ENCODE data around the gene PHACTR1.
"Not testable (repeated sequence)": the region's sequence is repeated elsewhere in the genome, so short reads cannot be mapped to it uniquely, and the experiment has no call there.

The PHACTR1 gene

GRCh38 chr6:12911427-12911826 is 194.9 kb downstream of the PHACTR1 start:
- DNase-seq, result no peak

- DNase-seq, result no peak
These were observed 196.6 kb downstream of the PHACTR1 start for GRCh38 chr6:12913201-12913600.

GRCh38 chr6:12916006-12916405 is 199.4 kb downstream of the PHACTR1 start:
- no peak for DNase-seq

GRCh38 chr6:12916420-12917136 is 200.0 kb downstream of the PHACTR1 start:
- DNase-seq, result no peak

- no peak for DNase-seq
These were observed 204.9 kb downstream of the PHACTR1 start for GRCh38 chr6:12921467-12921866.

- DNase-seq, result no peak
These were observed 207.2 kb downstream of the PHACTR1 start for GRCh38 chr6:12923644-12924235.

GRCh38 chr6:12924911-12925310 is 208.3 kb downstream of the PHACTR1 start:
- DNase-seq, result no peak

GRCh38 chr6:12927746-12928145 is 211.2 kb downstream of the PHACTR1 start:
- no peak for DNase-seq

- no peak for DNase-seq
These were observed 213.1 kb downstream of the PHACTR1 start for GRCh38 chr6:12929678-12930077.

GRCh38 chr6:12931639-12932038 is 215.1 kb downstream of the PHACTR1 start:
- no peak for DNase-seq

GRCh38 chr6:12935637-12936036 is 219.1 kb downstream of the PHACTR1 start:
- DNase-seq, result no peak

GRCh38 chr6:12937971-12938370 is 221.4 kb downstream of the PHACTR1 start:
- DNase-seq, result no peak

- DNase-seq, result no peak
These were observed 222.7 kb downstream of the PHACTR1 start for GRCh38 chr6:12939314-12939713.

GRCh38 chr6:12941422-12941821 is 224.9 kb downstream of the PHACTR1 start:
- DNase-seq, result no peak

- no peak for DNase-seq
These were observed 227.0 kb downstream of the PHACTR1 start for GRCh38 chr6:12943549-12943948.

- DNase-seq, result no peak
These were observed 227.4 kb downstream of the PHACTR1 start for GRCh38 chr6:12944001-12944400.

GRCh38 chr6:12944528-12944927 is 228.0 kb downstream of the PHACTR1 start:
- DNase-seq, result not testable (repeated sequence)

- DNase-seq, result no peak
These were observed 230.7 kb downstream of the PHACTR1 start for GRCh38 chr6:12947151-12947871.

- no peak for DNase-seq
These were observed 231.4 kb downstream of the PHACTR1 start for GRCh38 chr6:12947967-12948366.

GRCh38 chr6:12950976-12951375 is 234.4 kb downstream of the PHACTR1 start:
- no peak for DNase-seq

- no peak for DNase-seq
These were observed 234.8 kb downstream of the PHACTR1 start for GRCh38 chr6:12951415-12951814.

- no peak for DNase-seq
These were observed 235.8 kb downstream of the PHACTR1 start for GRCh38 chr6:12952318-12952717.

GRCh38 chr6:12955956-12956355 is 239.4 kb downstream of the PHACTR1 start:
- DNase-seq, result no peak

- no peak for DNase-seq
These were observed 240.4 kb downstream of the PHACTR1 start for GRCh38 chr6:12956991-12957320.

Data from activated gamma-delta T cell treated with Interleukin-2 at 50 U/mL for 16 hours (primary cell).